Left lung (tissue), 10 donors: ENCODE data around the gene BEST4. TPM values are rescaled to one million over a fixed set of nuclear protein-coding genes. Genes with fewer than 3 reads are reported as not detected.

Experiments used
- ATAC-seq: fragments of 200-7000 bp; cut with Tn5 transposase; one replicate; pipeline ENCODE4 v1.9.1; 2020; ENCODE audit warnings: moderate library complexity
- DNase-seq, 4 donors: peaks; one replicate each; pipeline ENCODE4 v3.0.0-alpha.2; 2013 to 2020
- H3K27ac ChIP-seq, 2 donors: fragments of 200-600 bp; sonication (generic) in 1 of 2; one replicate each; pipeline versions ENCODE4 v1.5.0 to v1.8.0; 2020 to 2021
- H3K27me3 ChIP-seq, 2 donors: fragments of 200-600 bp; sonication (generic) in 1 of 2; one replicate each; pipeline versions ENCODE4 v1.5.0 to v1.8.0; 2020 to 2021
- H3K36me3 ChIP-seq, 2 donors: fragments of 200-600 bp; sonication (generic) in 1 of 2; one replicate each; pipeline versions ENCODE4 v1.5.0 to v1.8.0; 2020 to 2021
- H3K4me1 ChIP-seq, 2 donors: fragments of 200-600 bp; one replicate each; pipeline ENCODE4 v1.8.0; 2021
- H3K4me3 ChIP-seq, 2 donors: fragments of 200-600 bp; sonication (generic) in 1 of 2; one replicate each; pipeline versions ENCODE4 v1.5.0 to v1.8.0; 2020 to 2021; ENCODE audit warnings: mild to moderate bottlenecking in 1 of 2
- H3K9me3 ChIP-seq, 2 donors: fragments of 200-600 bp; sonication (generic) in 1 of 2; one replicate each; pipeline versions ENCODE4 v1.5.0 to v1.8.0; 2020 to 2021
- CTCF ChIP-seq, 2 donors: fragments of 200-600 bp; sonication (generic) in 1 of 2; IDR thresholded peaks; one replicate each; pipeline versions ENCODE4 v1.5.0 to v1.8.0; 2021; ENCODE audit warnings: antibody characterized with exemption in 2 of 2
- intact Hi-C, 2 donors: fragments of 100-400 bp; cut with DNase I; formaldehyde crosslinking; loops; one replicate each; pipeline versions ENCODE4 v1.11.2 to v1.14.2; 2022
- polyA plus RNA-seq, 6 donors: library from polyadenylated mRNA; unstranded; fragments of 120-200 nt; gene quantifications; one replicate each; pipeline ENCODE4 v1.2.1, GENCODE V29; 2013; ENCODE audit not compliant: insufficient read length in 6 of 6
- total RNA-seq, 2 donors: library from RNA; stranded (reverse); fragmentation: NEBNext Ultra II Directional; extraction: Animal tissue kit (Norgen Biotek cat#: 25700); gene quantifications; one replicate each; pipeline ENCODE4 v1.2.1, GENCODE V29; 2021
- donor health status: DM: no; HTN: yes; CAD: no.
- donor health status: DM: no; HTN: no; CAD: no.

Gene BEST4
- total and polyA plus RNA-seq, 8 donors = 0.23 to 1.2 (median 0.90) TPM

GRCh38 chr1:44831516-44831915 lies 43.5 kb upstream of the BEST4 start:
- intact Hi-C loops = no loop called here
- H3K9me3 ChIP-seq = no peaks in the 10 kb centered on the region
- H3K27me3 ChIP-seq = no peaks in the 10 kb centered on the region
- peaks cover 11 to 57% of the 10 kb centered on the region in 2 donors for H3K4me1 ChIP-seq
- no peaks in the 10 kb centered on the region for H3K36me3 ChIP-seq
- H3K27ac ChIP-seq = no peak overlapping the region
- ATAC-seq (no peak), DNase-seq (peak in 1 of 4 donors; percentile 36)
- TF ChIP-seq CTCF (IDR thresholded peaks at IDR 0.05) = no peak
- no peak overlapping the region for H3K4me3 ChIP-seq

- intact Hi-C loops = no loop called here
- H3K4me3 ChIP-seq = no peak overlapping the region
- no peaks in the 10 kb centered on the region for H3K36me3 ChIP-seq
- TF ChIP-seq CTCF (IDR thresholded peaks at IDR 0.05) = no peak
- no peak overlapping the region for H3K27ac ChIP-seq
- no peaks in the 10 kb centered on the region for H3K9me3 ChIP-seq
- H3K4me1 ChIP-seq = peaks cover 8 to 59% of the 10 kb centered on the region in 2 donors
- no peak for ATAC-seq
- DNase-seq = peak in 1 of 4 donors; percentile 21
- no peaks in the 10 kb centered on the region for H3K27me3 ChIP-seq
These were observed 42.9 kb upstream of the BEST4 start for GRCh38 chr1:44830900-44831304.

- H3K27me3 ChIP-seq = no peaks in the 10 kb centered on the region
These were observed 41.8 kb upstream of the BEST4 start for GRCh38 chr1:44829506-44830384.

GRCh38 chr1:44828841-44829440 lies 41.0 kb upstream of the BEST4 start:
- H3K4me1 ChIP-seq = peaks cover 5 to 53% of the 10 kb centered on the region in 2 donors
- DNase-seq (peak in 1 of 4 donors; percentile 29), ATAC-seq (no peak)
- TF ChIP-seq CTCF (IDR thresholded peaks at IDR 0.05) = no peak
- H3K27me3 ChIP-seq = no peaks in the 10 kb centered on the region
- intact Hi-C loops = no loop called here
- H3K4me3 ChIP-seq = no peak overlapping the region
- H3K36me3 ChIP-seq = no peaks in the 10 kb centered on the region
- H3K27ac ChIP-seq = no peak overlapping the region
- H3K9me3 ChIP-seq = no peaks in the 10 kb centered on the region

More at GRCh38 chr1:44829506-44830384, 41.8 kb upstream of the BEST4 start:
- H3K4me3 ChIP-seq = no peak overlapping the region
- no peaks in the 10 kb centered on the region for H3K36me3 ChIP-seq
- H3K9me3 ChIP-seq = no peaks in the 10 kb centered on the region
- ATAC-seq (no peak), DNase-seq (peak in 1 of 4 donors; percentile 25)
- peaks cover 5 to 57% of the 10 kb centered on the region in 2 donors for H3K4me1 ChIP-seq
- intact Hi-C loops = no loop called here
- no peak for TF ChIP-seq CTCF (IDR thresholded peaks at IDR 0.05)
- no peak overlapping the region for H3K27ac ChIP-seq

GRCh38 chr1:44828003-44828651 lies 40.2 kb upstream of the BEST4 start:
- peaks cover 5 to 45% of the 10 kb centered on the region in 2 donors for H3K4me1 ChIP-seq
- H3K4me3 ChIP-seq = no peak overlapping the region
- no peak for TF ChIP-seq CTCF (IDR thresholded peaks at IDR 0.05)
- intact Hi-C loops = no loop called here
- no peak for ATAC-seq
- no peaks in the 10 kb centered on the region for H3K27me3 ChIP-seq
- H3K36me3 ChIP-seq = no peaks in the 10 kb centered on the region
- DNase-seq = peak in 1 of 4 donors; percentile 27
- H3K9me3 ChIP-seq = no peaks in the 10 kb centered on the region
- H3K27ac ChIP-seq = no peak overlapping the region
